HCT116 (cell line): ENCODE results near the gene ABCC2.

Source experiments
- CTCF ChIP-seq, 3 experiments: fragments of 200-600 bp in 1 of 3; sonication (generic) in 1 of 3; IDR thresholded peaks in 2 of 3; conservative IDR thresholded peaks in 1 of 3; 2 replicates each; pipeline ENCODE4 v1.5.1; 2012 to 2017; ENCODE audit warnings: low read depth in 2 of 3, low read length in 2 of 3, antibody characterized with exemption in 1 of 3, borderline replicate concordance in 1 of 3, control low read depth in 1 of 3, mild to moderate bottlenecking in 1 of 3, mixed read lengths in 1 of 3, mixed run types in 1 of 3, moderate library complexity in 1 of 3; ENCODE audit not compliant: insufficient read depth in 1 of 3
- EZH2 ChIP-seq: fragments of 200-600 bp; sonication (generic); IDR thresholded peaks from 2 replicates; pipeline ENCODE4 v1.6.1; 2017; ENCODE audit warnings: antibody characterized with exemption, mixed run types
- FOSL1 ChIP-seq: IDR thresholded peaks from 2 replicates; pipeline ENCODE4 v1.6.1; 2012; ENCODE audit warnings: low read depth
- JUND ChIP-seq: IDR thresholded peaks from 2 replicates; pipeline ENCODE4 v1.6.1; 2012
- POLR2A ChIP-seq: IDR thresholded peaks from 2 replicates; pipeline ENCODE4 v1.7.0; 2011; ENCODE audit warnings: borderline replicate concordance; ENCODE audit not compliant: insufficient read depth, insufficient read length; ENCODE audit errors: extremely low read depth
- POLR2AphosphoS5 ChIP-seq: IDR thresholded peaks from 2 replicates; pipeline ENCODE4 v1.6.1; 2011; ENCODE audit warnings: mild to moderate bottlenecking, low read depth, low read length, moderate library complexity
- REST ChIP-seq: IDR thresholded peaks from 2 replicates; pipeline ENCODE4 v1.6.1; 2012; ENCODE audit warnings: low read depth

GRCh38 chr10:99888622-99889021, 106.2 kb downstream of the ABCC2 start:
- TF ChIP-seq EZH2: no peak
- no peak for TF ChIP-seq CTCF (IDR thresholded peaks at IDR 0.05 in 2 of 3, conservative IDR thresholded peaks at IDR 0.05 in 1 of 3; ENCODE audit: borderline replicate concordance in 1 of 3, insufficient read depth in 1 of 3, low read depth in 2 of 3, low read length in 2 of 3)
- no peak for TF ChIP-seq POLR2A
- no peak for TF ChIP-seq POLR2AphosphoS5
- TF ChIP-seq FOSL1: no peak
- TF ChIP-seq JUND: no peak
- TF ChIP-seq REST: no peak
